HUES48 (cell line): Measurements from ENCODE around the gene CMTM3.
"Not testable (repeated sequence)": the region's sequence is repeated elsewhere in the genome, so short reads cannot be mapped to it uniquely, and the experiment has no call there.

Experiments
- H3K27ac ChIP-seq: one replicate; pipeline ENCODE4 v1.7.0; 2013; ENCODE audit warnings: low read depth, low read length, inconsistent platforms
- H3K27me3 ChIP-seq: 2 replicates; pipeline ENCODE4 v1.6.1; 2013; ENCODE audit warnings: mild to moderate bottlenecking, low read length; ENCODE audit not compliant: control insufficient read depth, insufficient read depth
- H3K36me3 ChIP-seq: 2 replicates; pipeline ENCODE4 v1.6.1; 2013; ENCODE audit warnings: low read length; ENCODE audit not compliant: control insufficient read depth, insufficient read depth
- H3K4me1 ChIP-seq: 2 replicates; pipeline ENCODE4 v1.6.1; 2013; ENCODE audit warnings: mild to moderate bottlenecking, low read length; ENCODE audit not compliant: control insufficient read depth, insufficient read depth
- H3K4me3 ChIP-seq: 2 replicates; pipeline ENCODE4 v1.5.1; 2013; ENCODE audit warnings: mild to moderate bottlenecking, low read depth, low read length
- H3K9ac ChIP-seq: 2 replicates; pipeline ENCODE4 v1.6.1; 2013; ENCODE audit warnings: mild to moderate bottlenecking, low read depth, low read length, moderate library complexity
- H3K9me3 ChIP-seq: 2 replicates; pipeline ENCODE4 v1.6.1; 2013; ENCODE audit warnings: low read length; ENCODE audit not compliant: control insufficient read depth, insufficient read depth

The CMTM3 gene, protein sequence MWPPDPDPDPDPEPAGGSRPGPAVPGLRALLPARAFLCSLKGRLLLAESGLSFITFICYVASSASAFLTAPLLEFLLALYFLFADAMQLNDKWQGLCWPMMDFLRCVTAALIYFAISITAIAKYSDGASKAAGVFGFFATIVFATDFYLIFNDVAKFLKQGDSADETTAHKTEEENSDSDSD

DNA sequence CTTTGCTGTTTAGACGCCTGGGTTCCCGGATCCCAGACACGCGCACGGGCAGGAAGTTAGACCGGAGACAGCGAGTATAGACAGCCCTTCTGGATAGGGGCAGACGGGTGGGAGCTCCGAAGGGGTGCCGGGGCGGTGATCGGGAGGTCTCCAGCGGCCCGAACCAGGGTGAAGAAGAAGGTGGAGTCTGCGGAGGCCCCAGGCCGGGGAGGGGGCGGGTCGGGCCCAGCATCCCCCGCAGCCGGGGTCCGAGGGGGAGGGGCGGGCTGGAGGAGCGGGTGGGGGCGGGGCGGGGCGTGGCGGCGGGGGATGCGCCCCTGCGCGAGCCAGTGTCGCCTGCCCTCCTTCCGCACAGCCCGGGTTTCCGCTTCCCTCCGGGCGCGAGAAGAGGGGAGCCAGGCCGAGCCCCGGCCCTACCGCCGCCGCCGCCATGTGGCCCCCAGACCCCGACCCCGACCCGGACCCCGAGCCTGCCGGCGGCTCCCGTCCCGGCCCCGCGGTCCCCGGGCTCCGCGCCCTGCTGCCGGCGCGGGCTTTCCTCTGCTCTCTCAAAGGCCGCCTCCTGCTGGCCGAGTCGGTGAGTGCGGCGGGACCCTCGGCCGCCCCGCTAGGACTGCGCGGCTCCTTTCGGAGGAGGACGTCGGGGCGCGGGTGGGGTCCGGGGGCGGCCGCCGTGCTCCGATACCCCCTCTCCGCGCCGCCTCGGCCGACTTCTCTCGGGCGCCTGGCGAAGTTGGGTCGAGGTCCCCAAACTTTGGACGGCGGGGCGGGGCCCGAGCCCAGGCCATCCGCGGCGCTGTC, at the start of gene CMTM3:
Gene CMTM3, plus strand, starts transcription at position 329 of the 801 bp plus-strand sequence. Its CDS starts 102 bp downstream, at position 431.
- peaks cover 9% of the 10 kb centered on the region for H3K4me1 ChIP-seq
- peak within 1 kb of the TSS; percentile 55 for H3K9ac ChIP-seq
- peak within 1 kb of the TSS; percentile 81 for H3K27ac ChIP-seq

DNA sequence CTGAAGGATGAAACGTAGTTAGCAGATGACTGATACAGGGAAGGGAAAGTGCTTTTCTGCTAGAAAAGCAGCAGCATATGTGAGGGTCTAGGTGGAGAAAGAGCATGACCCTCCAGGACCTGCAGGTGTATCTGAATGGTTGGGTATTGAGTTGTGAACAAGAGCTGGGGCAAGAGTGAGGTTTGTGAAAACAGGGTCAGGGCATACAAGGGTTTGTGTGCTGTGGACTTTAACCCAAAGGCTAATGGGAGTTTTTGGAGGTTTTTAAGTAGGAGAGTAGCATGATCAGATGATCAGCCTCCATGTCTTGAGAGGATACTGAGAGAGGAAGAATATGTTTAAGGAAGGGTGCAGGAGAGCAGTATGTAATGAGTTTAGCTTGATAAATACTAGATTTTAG, 44.4 kb upstream of the CMTM3 start:
- no peak overlapping the region for H3K9ac ChIP-seq
- no peaks in the 10 kb centered on the region for H3K4me1 ChIP-seq
- H3K36me3 ChIP-seq: no peaks in the 10 kb centered on the region
- no peak overlapping the region for H3K27ac ChIP-seq
- no peaks in the 10 kb centered on the region for H3K27me3 ChIP-seq
- no peak overlapping the region for H3K4me3 ChIP-seq
- H3K9me3 ChIP-seq: no peaks in the 10 kb centered on the region

More for the DNA sequence above, at the start of gene CMTM3:
- Histone ChIP-seq H3K27me3 (peaks cover 6% of the 10 kb centered on the region; the same call in 1 of the 2 replicates), H3K4me3 (peak within 1 kb of the TSS; percentile 92), H3K36me3 (peaks cover 2% of the 10 kb centered on the region), H3K9me3 (no peaks in the 10 kb centered on the region)

DNA sequence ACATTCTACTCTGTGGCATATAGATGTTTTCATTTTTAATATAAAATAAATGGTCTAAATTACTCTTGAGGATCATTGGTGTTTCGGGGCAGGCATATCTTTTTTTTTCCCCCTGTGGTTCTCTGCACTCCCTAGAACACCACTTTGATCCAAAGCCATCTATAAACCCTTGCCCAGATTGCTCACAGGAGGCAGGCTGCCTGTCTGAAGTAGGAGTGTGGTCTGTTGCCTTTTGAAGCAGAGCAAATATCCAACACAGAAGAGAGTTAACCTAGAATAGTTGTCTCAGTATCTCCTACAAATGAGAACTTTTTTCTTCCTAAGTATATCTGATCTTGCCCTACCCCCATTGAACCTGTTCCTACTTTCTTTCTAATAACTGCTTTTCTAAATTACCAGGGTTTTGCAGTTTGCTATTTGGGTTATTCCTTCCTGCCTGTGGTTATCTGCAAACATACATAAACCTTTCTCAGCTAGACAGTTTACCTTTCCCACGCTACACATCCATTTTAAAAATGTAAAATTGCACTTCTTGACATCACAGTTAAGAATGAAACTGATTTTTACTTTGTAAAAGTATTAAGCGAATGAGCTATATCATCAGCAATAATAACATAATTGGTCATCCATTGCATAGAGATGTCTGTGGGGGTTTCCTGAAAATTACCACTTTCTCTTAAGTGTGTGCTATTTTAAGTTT, 43.0 kb upstream of the CMTM3 start:
- no peak overlapping the region for H3K27ac ChIP-seq
- H3K4me1 ChIP-seq: no peaks in the 10 kb centered on the region
- H3K4me3 ChIP-seq: no peak overlapping the region
- H3K27me3 ChIP-seq: no peaks in the 10 kb centered on the region
- H3K9ac ChIP-seq: no peak overlapping the region
- H3K9me3 ChIP-seq: no peaks in the 10 kb centered on the region
- no peaks in the 10 kb centered on the region for H3K36me3 ChIP-seq

DNA sequence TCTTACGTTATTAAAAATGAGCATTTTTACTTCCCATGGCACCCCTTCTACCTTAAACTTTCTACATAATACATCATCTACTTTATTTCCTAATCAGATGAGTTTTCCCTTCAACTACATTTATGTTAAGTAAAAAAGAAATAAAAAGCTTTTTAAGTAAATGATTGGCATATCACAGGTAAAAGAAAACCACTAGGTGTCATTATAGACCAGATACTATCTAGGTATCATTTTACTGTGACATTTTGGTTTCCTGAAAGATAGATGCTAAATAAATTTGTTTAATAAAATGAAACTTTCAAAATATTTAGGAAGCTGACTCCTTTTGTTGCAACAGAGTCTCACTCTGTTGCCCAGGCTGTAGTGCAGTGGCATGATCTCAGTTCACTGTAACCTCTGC, 42.1 kb upstream of the CMTM3 start:
- H3K9me3 ChIP-seq: no peaks in the 10 kb centered on the region
- no peak overlapping the region for H3K9ac ChIP-seq
- H3K4me1 ChIP-seq: no peaks in the 10 kb centered on the region
- no peaks in the 10 kb centered on the region for H3K36me3 ChIP-seq
- no peaks in the 10 kb centered on the region for H3K27me3 ChIP-seq
- H3K27ac ChIP-seq: no peak overlapping the region
- H3K4me3 ChIP-seq: no peak overlapping the region

DNA sequence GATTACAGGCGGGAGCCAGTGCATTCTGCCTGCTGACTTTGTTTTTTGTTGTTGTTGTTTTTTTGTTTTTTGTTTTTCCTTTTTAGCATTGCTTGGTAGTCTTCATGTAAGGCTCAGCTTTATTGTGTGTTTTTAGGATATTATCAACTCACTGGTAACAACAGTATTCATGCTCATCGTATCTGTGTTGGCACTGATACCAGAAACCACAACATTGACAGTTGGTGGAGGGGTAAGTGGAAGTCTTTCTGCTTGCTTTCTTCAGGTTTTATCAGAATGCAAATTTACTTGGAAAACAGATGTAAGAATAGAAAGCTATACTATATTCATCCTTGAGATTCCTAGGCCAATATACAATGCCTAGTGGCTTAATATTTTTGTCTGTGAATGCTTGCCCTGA, 41.5 kb upstream of the CMTM3 start:
- Histone ChIP-seq H3K4me3 (no peak overlapping the region), H3K36me3 (no peaks in the 10 kb centered on the region), H3K27ac (no peak overlapping the region), H3K9ac (no peak overlapping the region), H3K9me3 (no peaks in the 10 kb centered on the region), H3K4me1 (no peaks in the 10 kb centered on the region), H3K27me3 (no peaks in the 10 kb centered on the region)

DNA sequence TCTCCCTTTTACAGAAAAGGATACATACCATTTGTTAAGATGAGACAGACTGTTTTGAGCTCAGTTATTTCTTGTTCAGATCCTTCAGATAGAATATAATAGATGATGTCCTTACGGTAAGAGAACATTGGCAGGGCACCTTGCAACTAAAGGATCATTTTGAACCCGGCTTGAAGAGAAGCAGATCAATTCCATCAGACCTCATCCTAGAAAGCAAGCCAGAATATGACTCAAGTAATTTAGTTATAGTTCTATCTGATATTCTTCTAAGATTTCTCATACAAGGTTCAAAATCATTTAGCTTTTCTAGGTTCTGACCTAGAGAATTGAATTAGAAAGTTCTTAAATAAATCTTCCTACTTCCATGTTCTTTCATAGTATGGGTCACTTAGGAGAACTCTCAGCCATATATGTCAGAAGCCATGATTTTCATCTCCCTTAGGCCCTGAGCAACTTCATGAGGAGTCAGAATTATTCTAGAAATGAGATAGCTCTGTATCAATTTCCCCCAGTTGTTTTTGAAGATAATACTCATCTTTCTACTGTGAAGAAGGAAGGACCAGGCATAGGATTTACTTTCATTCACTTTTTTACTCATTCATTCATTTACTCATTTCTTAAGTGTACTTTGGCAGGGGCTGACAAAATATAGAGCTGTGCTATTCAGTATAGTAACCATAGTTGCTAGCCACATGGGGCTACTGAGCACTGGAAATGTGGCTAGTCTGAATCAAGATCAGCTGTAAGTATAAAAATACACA, 40.8 kb upstream of the CMTM3 start:
- Histone ChIP-seq H3K4me1 (no peaks in the 10 kb centered on the region), H3K9ac (no peak overlapping the region), H3K9me3 (no peaks in the 10 kb centered on the region), H3K27ac (no peak overlapping the region), H3K36me3 (no peaks in the 10 kb centered on the region), H3K4me3 (no peak overlapping the region), H3K27me3 (no peaks in the 10 kb centered on the region)

DNA sequence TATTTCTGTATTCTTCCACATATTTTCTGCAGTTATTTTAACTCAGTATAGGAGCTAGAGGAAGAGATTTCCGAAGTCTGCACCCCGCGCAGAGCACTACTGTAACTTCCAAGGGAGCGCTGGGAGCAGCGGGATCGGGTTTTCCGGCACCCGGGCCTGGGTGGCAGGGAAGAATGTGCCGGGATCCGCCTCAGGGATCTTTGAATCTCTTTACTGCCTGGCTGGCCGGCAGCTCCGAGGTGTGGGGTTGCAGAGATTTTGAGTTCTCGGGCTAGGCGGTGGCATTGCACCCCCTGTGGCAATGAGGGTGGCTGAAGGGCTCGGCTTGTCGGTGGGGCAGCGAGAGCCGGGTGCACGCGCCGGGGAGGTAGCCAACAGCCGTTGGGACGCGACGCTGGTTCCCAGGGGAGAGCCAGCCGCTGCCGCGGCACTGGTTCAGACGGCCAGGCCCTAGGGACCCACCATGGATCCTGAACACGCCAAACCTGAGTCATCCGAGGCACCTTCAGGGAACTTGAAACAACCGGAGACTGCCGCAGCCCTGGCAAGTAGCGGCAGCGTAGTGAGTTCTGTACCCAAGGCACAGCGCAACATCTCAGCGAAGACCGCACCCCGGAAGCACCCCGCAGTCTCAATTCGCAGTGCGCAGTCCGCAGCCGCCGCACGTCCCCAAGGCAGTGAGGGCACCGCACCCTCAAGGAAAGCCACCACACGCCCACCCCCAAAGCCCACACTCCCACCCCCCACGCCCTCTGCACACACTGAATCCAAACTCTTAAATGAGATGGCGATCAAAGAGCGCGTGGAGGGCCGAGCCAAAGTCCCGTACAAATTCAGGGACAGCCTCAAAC, 38.2 kb upstream of the CMTM3 start, which contains the start of gene CMTM1:
Gene CMTM1, plus strand, starts transcription at position 389 of the 851 bp plus-strand sequence. Its CDS starts 75 bp downstream, at position 464.
- no peaks in the 10 kb centered on the region for H3K9me3 ChIP-seq
- H3K9ac ChIP-seq: no peak within 1 kb of the TSS
- no peaks in the 10 kb centered on the region for H3K27me3 ChIP-seq
- H3K4me3 ChIP-seq: no peak within 1 kb of the TSS
- no peaks in the 10 kb centered on the region for H3K36me3 ChIP-seq
- no peaks in the 10 kb centered on the region for H3K4me1 ChIP-seq
- H3K27ac ChIP-seq: no peak within 1 kb of the TSS

DNA sequence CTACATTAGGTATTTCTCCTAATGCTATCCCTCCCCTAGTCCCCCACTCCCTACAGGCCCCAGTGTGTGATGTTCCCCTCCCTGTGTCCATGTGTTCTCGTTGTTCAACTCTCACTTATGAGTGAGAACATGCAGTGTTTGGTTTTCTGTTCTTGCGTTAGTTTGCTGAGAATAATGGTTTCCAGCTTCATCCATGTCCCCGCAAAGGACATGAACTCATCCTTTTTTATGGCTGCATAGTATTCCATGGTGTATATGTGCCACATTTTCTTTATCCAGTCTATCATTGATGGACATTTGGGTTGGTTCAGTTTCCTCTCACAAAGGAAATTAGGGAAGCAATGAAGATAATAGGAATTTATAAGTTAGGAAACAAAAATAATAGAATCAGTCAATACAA, 37.2 kb upstream of the CMTM3 start:
- not testable (repeated sequence) for H3K4me3 ChIP-seq, H3K27me3 ChIP-seq, H3K9ac ChIP-seq, H3K4me1 ChIP-seq, H3K36me3 ChIP-seq, H3K9me3 ChIP-seq, H3K27ac ChIP-seq

DNA sequence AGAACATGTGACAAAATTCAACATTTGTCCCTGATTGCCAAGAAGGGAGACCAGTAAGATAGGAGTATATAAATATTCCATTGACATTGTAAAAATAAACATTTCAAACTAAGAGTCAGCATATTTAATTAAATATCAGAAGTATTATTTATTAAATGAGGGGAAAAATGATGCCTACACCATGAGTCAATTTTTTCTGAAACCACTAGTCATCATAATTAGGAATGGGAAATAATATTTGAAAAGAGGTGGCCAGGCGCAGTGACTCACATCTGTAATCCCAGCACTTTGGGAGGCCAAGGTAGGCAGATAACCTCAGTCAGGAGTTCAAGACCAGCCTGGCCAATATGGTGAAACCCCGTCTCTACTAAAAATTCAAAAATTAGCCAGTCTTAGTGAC, 36.1 kb upstream of the CMTM3 start:
- H3K4me3 ChIP-seq: no peak overlapping the region
- H3K4me1 ChIP-seq: no peaks in the 10 kb centered on the region
- H3K36me3 ChIP-seq: no peaks in the 10 kb centered on the region
- no peaks in the 10 kb centered on the region for H3K9me3 ChIP-seq
- H3K27ac ChIP-seq: no peak overlapping the region
- no peak overlapping the region for H3K9ac ChIP-seq
- no peaks in the 10 kb centered on the region for H3K27me3 ChIP-seq

DNA sequence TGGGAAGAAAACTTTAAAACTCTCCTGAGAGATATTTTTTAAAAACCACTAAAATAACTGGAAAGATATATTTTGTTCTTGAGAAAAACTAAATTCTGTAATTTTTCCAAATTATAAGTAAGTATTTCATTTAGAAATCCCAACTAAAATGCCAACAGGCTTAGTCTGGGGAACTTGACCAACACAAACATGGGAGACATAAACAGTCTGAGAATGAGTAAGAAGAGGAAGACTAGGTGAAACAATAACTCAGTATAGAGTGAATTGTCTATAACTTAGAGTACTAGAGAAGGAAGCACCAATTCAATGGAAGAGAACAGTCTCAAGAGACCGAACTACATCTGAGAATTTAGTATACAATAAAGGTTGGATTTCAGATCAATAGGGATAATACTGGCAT, 35.4 kb upstream of the CMTM3 start:
- Histone ChIP-seq H3K27ac (no peak overlapping the region), H3K36me3 (no peaks in the 10 kb centered on the region), H3K27me3 (no peaks in the 10 kb centered on the region), H3K4me3 (no peak overlapping the region), H3K9me3 (no peaks in the 10 kb centered on the region), H3K9ac (no peak overlapping the region), H3K4me1 (no peaks in the 10 kb centered on the region)
